Measurements from ENCODE around the gene ZNF304. TPM values are rescaled to one million over a fixed set of nuclear protein-coding genes. Genes with fewer than 3 reads are reported as not detected.

Gene ZNF304
- total and polyA plus RNA-seq, 3 experiments from 2014 or later, result 3.2 to 10.3 (median 9.4) TPM

GRCh38 chr19:57380923-57381322, 29.9 kb downstream of the ZNF304 start:
- H3K27me3 ChIP-seq (ENCODE audit: insufficient read depth, low read length, poor library complexity, severe bottlenecking), result no peaks in the 10 kb centered on the region
- Mint-ChIP-seq H3K4me1 (no peaks in the 10 kb centered on the region), H3K9me3 (peaks cover 36 to 65% (median 53%) of the 10 kb centered on the region in 5 donors), H3K27me3 (peaks cover 0 to 3% of the 10 kb centered on the region in 2 donors), H3K36me3 (peaks cover 5 to 44% (median 36%) of the 10 kb centered on the region in 3 donors), H3K4me3 (no peak overlapping the region), H3K27ac (no peak overlapping the region)
- POLR2A ChIA-PET, result no interaction called here
- no peak overlapping the region for H3K4me3 ChIP-seq (ENCODE audit: low read length)
- peaks cover 31% of the 10 kb centered on the region for H3K9me3 ChIP-seq (ENCODE audit: low read length)
- DNase-seq, result no peak
- H3K27ac ChIP-seq (ENCODE audit: low read depth, low read length), result no peak overlapping the region
- no peaks in the 10 kb centered on the region for H3K4me1 ChIP-seq (ENCODE audit: insufficient read depth, low read length)
- CTCF ChIA-PET, result no interaction called here
- no peaks in the 10 kb centered on the region for H3K36me3 ChIP-seq (ENCODE audit: insufficient read depth, low read length)

GRCh38 chr19:57382806-57383488, 31.9 kb downstream of the ZNF304 start:
- DNase-seq, result no peak
- H3K9me3 Mint-ChIP-seq, result peaks cover 26 to 56% (median 33%) of the 10 kb centered on the region in 5 donors
- peaks cover 0 to 1% (median 0%) of the 10 kb centered on the region in 3 donors for H3K4me1 Mint-ChIP-seq
- no peak overlapping the region for H3K27ac Mint-ChIP-seq
- H3K4me3 Mint-ChIP-seq, result no peak overlapping the region
- ChIA-PET CTCF (no interaction called here), POLR2A (interaction anchor here (0.6 kb wide), 1 partner anchor 215 kb away, joined by 4 read pairs; no protein-coding TSS in a partner anchor)
- Histone ChIP-seq H3K9me3 (ENCODE audit: low read length) (peaks cover 16% of the 10 kb centered on the region), H3K36me3 (ENCODE audit: insufficient read depth, low read length) (no peaks in the 10 kb centered on the region), H3K27ac (ENCODE audit: low read depth, low read length) (no peak overlapping the region), H3K4me1 (ENCODE audit: insufficient read depth, low read length) (no peaks in the 10 kb centered on the region), H3K27me3 (ENCODE audit: insufficient read depth, low read length, poor library complexity, severe bottlenecking) (no peaks in the 10 kb centered on the region), H3K4me3 (ENCODE audit: low read length) (no peak overlapping the region)
- peaks cover 0 to 3% of the 10 kb centered on the region in 2 donors for H3K27me3 Mint-ChIP-seq
- peaks cover 1 to 39% (median 16%) of the 10 kb centered on the region in 3 donors for H3K36me3 Mint-ChIP-seq

DNA sequence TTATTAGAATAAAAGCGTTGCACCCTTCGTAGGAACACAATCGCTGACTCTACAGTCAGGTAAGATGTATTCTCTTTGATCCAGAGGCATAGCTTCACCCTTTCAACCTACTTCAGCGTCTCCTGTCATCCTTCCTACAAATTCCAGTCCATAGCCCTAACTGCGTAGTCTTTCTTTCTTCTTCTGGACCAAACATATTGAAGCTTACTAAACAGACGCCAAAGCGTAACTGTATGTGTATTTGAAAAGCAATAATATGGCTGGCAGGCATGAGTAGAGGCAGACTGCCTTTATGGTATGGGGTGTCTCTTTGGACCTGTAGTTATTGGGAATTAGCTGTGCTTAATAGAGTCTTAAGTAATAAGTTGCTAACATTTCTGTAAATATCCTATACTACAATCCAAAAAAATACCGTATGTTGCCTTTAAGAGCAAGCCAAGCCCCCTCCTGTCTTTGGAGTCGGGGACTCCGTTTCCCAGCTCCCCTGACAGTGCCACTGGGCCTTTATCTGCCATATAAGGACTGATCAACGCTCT, 38.2 kb downstream of the ZNF304 start:
- ChIA-PET CTCF (interaction anchor here (0.8 kb wide), 1 partner anchor 16 kb away, joined by 3 read pairs; no protein-coding TSS in a partner anchor), POLR2A (interaction anchor here (0.9 to 1.1 kb wide), 6 partner anchors 27 to 794 kb away, joined by 3 read pairs; partner anchors contain the start of genes ZNF274, ZNF416, ZNF587 and ZNF606)
- Mint-ChIP-seq H3K27ac (peak overlapping the region; percentile 96 to 99 (median 98)), H3K9me3 (peaks cover 0 to 34% (median 7%) of the 10 kb centered on the region in 5 donors), H3K36me3 (peaks cover 7 to 46% (median 29%) of the 10 kb centered on the region in 3 donors), H3K27me3 (peaks cover 0 to 2% of the 10 kb centered on the region in 2 donors), H3K4me3 (peak overlapping the region; percentile 94 to 98 (median 97)), H3K4me1 (peaks cover 36 to 56% (median 37%) of the 10 kb centered on the region in 3 donors)
- Histone ChIP-seq H3K4me1 (ENCODE audit: insufficient read depth, low read length) (peaks cover 17% of the 10 kb centered on the region), H3K36me3 (ENCODE audit: insufficient read depth, low read length) (no peaks in the 10 kb centered on the region), H3K27me3 (ENCODE audit: insufficient read depth, low read length, poor library complexity, severe bottlenecking) (no peaks in the 10 kb centered on the region), H3K9me3 (ENCODE audit: low read length) (no peaks in the 10 kb centered on the region), H3K27ac (ENCODE audit: low read depth, low read length) (peak overlapping the region; percentile 22), H3K4me3 (ENCODE audit: low read length) (peak overlapping the region; percentile 59)
- no peak for DNase-seq

- H3K4me1 Mint-ChIP-seq, result peaks cover 41 to 61% (median 42%) of the 10 kb centered on the region in 3 donors
- peaks cover 0 to 4% of the 10 kb centered on the region in 2 donors for H3K27me3 Mint-ChIP-seq
- peak within 1 kb of the TSS; percentile 96 to 99 (median 98) for H3K27ac Mint-ChIP-seq
- peak within 1 kb of the TSS; percentile 92 for H3K27ac ChIP-seq (ENCODE audit: low read depth, low read length)
- ChIA-PET POLR2A (interaction anchor here (0.9 to 1.1 kb wide), 6 partner anchors 27 to 793 kb away, joined by 3 read pairs; partner anchors contain the start of genes ZNF274, ZNF416, ZNF587 and ZNF606), CTCF (interaction anchor here (0.8 kb wide), 1 partner anchor 15 kb away, joined by 3 read pairs; no protein-coding TSS in a partner anchor)
- no peaks in the 10 kb centered on the region for H3K9me3 ChIP-seq (ENCODE audit: low read length)
- peaks cover 17% of the 10 kb centered on the region for H3K4me1 ChIP-seq (ENCODE audit: insufficient read depth, low read length)
- H3K27me3 ChIP-seq (ENCODE audit: insufficient read depth, low read length, poor library complexity, severe bottlenecking), result no peaks in the 10 kb centered on the region
- no peaks in the 10 kb centered on the region for H3K36me3 ChIP-seq (ENCODE audit: insufficient read depth, low read length)
- DNase-seq, result peak; percentile 96 to 99 (median 98)
- peak within 1 kb of the TSS; percentile 59 for H3K4me3 ChIP-seq (ENCODE audit: low read length)
- peaks cover 11 to 53% (median 36%) of the 10 kb centered on the region in 3 donors for H3K36me3 Mint-ChIP-seq
- H3K9me3 Mint-ChIP-seq, result peaks cover 0 to 39% (median 12%) of the 10 kb centered on the region in 5 donors
- H3K4me3 Mint-ChIP-seq, result peak within 1 kb of the TSS; percentile 94 to 98 (median 97)
These were observed 38.9 kb downstream of the ZNF304 start, which contains the start of gene ZNF548 for GRCh38 chr19:57389730-57390598. TSS of gene ZNF548 (plus strand) at chr19:57389854. CDS start at chr19:57390100, 246 bp downstream.

- Histone ChIP-seq H3K9me3 (ENCODE audit: low read length) (peaks cover 22% of the 10 kb centered on the region), H3K4me3 (ENCODE audit: low read length) (no peak overlapping the region), H3K27ac (ENCODE audit: low read depth, low read length) (no peak overlapping the region), H3K36me3 (ENCODE audit: insufficient read depth, low read length) (peaks cover 30% of the 10 kb centered on the region), H3K27me3 (ENCODE audit: insufficient read depth, low read length, poor library complexity, severe bottlenecking) (no peaks in the 10 kb centered on the region), H3K4me1 (ENCODE audit: insufficient read depth, low read length) (peaks cover 5% of the 10 kb centered on the region)
- peaks cover 29 to 39% (median 31%) of the 10 kb centered on the region in 3 donors for H3K4me1 Mint-ChIP-seq
- H3K9me3 Mint-ChIP-seq, result peaks cover 8 to 65% (median 40%) of the 10 kb centered on the region in 5 donors
- H3K27ac Mint-ChIP-seq, result peak overlapping the region in 3 of 8 donors; percentile 0 to 56 (median 25)
- H3K4me3 Mint-ChIP-seq, result no peak overlapping the region
- ChIA-PET POLR2A (no interaction called here), CTCF (no interaction called here)
- no peak for DNase-seq
- H3K27me3 Mint-ChIP-seq, result peaks cover 0 to 3% of the 10 kb centered on the region in 2 donors
- peaks cover 54 to 90% (median 79%) of the 10 kb centered on the region in 3 donors for H3K36me3 Mint-ChIP-seq
These were observed 44.6 kb downstream of the ZNF304 start for GRCh38 chr19:57395710-57396109.

DNA sequence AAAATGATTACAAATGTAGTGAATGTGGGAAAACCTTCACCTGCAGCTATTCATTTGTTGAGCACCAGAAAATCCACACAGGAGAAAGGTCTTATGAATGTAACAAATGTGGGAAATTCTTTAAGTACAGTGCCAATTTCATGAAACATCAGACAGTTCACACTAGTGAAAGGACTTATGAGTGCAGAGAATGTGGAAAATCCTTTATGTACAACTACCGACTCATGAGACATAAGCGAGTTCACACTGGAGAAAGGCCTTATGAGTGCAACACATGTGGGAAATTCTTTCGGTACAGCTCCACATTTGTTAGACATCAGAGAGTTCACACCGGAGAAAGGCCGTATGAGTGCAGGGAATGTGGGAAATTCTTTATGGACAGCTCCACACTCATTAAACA, 47.8 kb downstream of the ZNF304 start:
- no peaks in the 10 kb centered on the region for H3K4me1 ChIP-seq (ENCODE audit: insufficient read depth, low read length)
- H3K36me3 Mint-ChIP-seq, result peaks cover 54 to 87% (median 68%) of the 10 kb centered on the region in 3 donors
- peaks cover 8 to 60% (median 40%) of the 10 kb centered on the region in 5 donors for H3K9me3 Mint-ChIP-seq
- ChIA-PET CTCF (no interaction called here), POLR2A (no interaction called here)
- H3K27ac ChIP-seq (ENCODE audit: low read depth, low read length), result no peak overlapping the region
- H3K27me3 ChIP-seq (ENCODE audit: insufficient read depth, low read length, poor library complexity, severe bottlenecking), result no peaks in the 10 kb centered on the region
- DNase-seq, result no peak
- H3K4me3 ChIP-seq (ENCODE audit: low read length), result no peak overlapping the region
- H3K4me3 Mint-ChIP-seq, result no peak overlapping the region
- H3K4me1 Mint-ChIP-seq, result peaks cover 12 to 19% (median 14%) of the 10 kb centered on the region in 3 donors
- H3K9me3 ChIP-seq (ENCODE audit: low read length), result peaks cover 22% of the 10 kb centered on the region
- H3K27me3 Mint-ChIP-seq, result peaks cover 0 to 3% of the 10 kb centered on the region in 2 donors
- no peak overlapping the region for H3K27ac Mint-ChIP-seq
- H3K36me3 ChIP-seq (ENCODE audit: insufficient read depth, low read length), result peaks cover 30% of the 10 kb centered on the region

GRCh38 chr19:57403737-57404563, 52.9 kb downstream of the ZNF304 start:
- Histone ChIP-seq H3K9me3 (ENCODE audit: low read length) (peaks cover 11% of the 10 kb centered on the region), H3K4me1 (ENCODE audit: insufficient read depth, low read length) (no peaks in the 10 kb centered on the region), H3K27me3 (ENCODE audit: insufficient read depth, low read length, poor library complexity, severe bottlenecking) (no peaks in the 10 kb centered on the region), H3K36me3 (ENCODE audit: insufficient read depth, low read length) (peaks cover 4% of the 10 kb centered on the region), H3K4me3 (ENCODE audit: low read length) (no peak overlapping the region), H3K27ac (ENCODE audit: low read depth, low read length) (no peak overlapping the region)
- CTCF ChIA-PET, result interaction anchor here (1.2 kb wide), 1 partner anchor 15 kb away, joined by 3 read pairs; the partner anchor contains the start of gene ZNF548
- DNase-seq, result no peak
- H3K36me3 Mint-ChIP-seq, result peaks cover 11 to 36% (median 17%) of the 10 kb centered on the region in 3 donors
- H3K4me1 Mint-ChIP-seq, result peaks cover 4 to 6% (median 5%) of the 10 kb centered on the region in 3 donors
- H3K27me3 Mint-ChIP-seq, result no peaks in the 10 kb centered on the region
- POLR2A ChIA-PET, result no interaction called here
- no peak overlapping the region for H3K4me3 Mint-ChIP-seq
- peak overlapping the region in 1 of 8 donors; percentile 90 for H3K27ac Mint-ChIP-seq
- H3K9me3 Mint-ChIP-seq, result peaks cover 0 to 17% (median 10%) of the 10 kb centered on the region in 5 donors
